K562 (cell line): ENCODE data around the gene CDC42EP3. TPM values are rescaled to one million over a fixed set of nuclear protein-coding genes. Genes with fewer than 3 reads are reported as not detected.

Experiments used
- ATAC-seq: fragments of 200-7000 bp; cut with Tn5 transposase; 3 replicates; pipeline ENCODE4 v1.9.1; 2020; ENCODE audit warnings: moderate library complexity
- BruUV-seq: library from RNA; stranded (reverse); fragments of 400-500 nt; replicated peaks from 2 replicates; lab custom pipeline; 2021; lab: Mats Ljungman, UMichigan
- CTCF ChIA-PET: fragments of 300-600 bp; formaldehyde crosslinking; extraction: SDS; loops from one replicate; lab custom pipeline; 2021; ENCODE audit warnings: low intra/inter-chr PET ratio; lab: Yijun Ruan, JAX
- POLR2A ChIA-PET: fragments of 300-600, 350-650 bp; sonication (Branson Sonifier 250); formaldehyde crosslinking; extraction: SDS; loops from one replicate; lab custom pipeline; 2021; ENCODE audit warnings: antibody characterized with exemption, inconsistent platforms; lab: Yijun Ruan, JAX
- DNase-seq, 4 experiments: peaks; one replicate each; pipeline versions ENCODE4 v3.0.0 to v3.0.0-alpha.2; 2011 to 2018; ENCODE audit warnings: low spot score in 3 of 4, mixed read lengths in 3 of 4; ENCODE audit errors: extremely low read depth in 1 of 4
- FAIRE-seq: peaks from 2 replicates; lab custom pipeline; 2011; peaks lifted over from hg19 to GRCh38; lab: Jason Lieb, UNC
- H2AFZ ChIP-seq: 2 replicates; pipeline ENCODE4 v1.6.0; 2011; ENCODE audit warnings: low read depth, low read length, control low read depth, inconsistent platforms
- H3K27ac ChIP-seq: fragments of 200-600 bp; 3 replicates; pipeline ENCODE4 v1.8.0; 2011; ENCODE audit warnings: low read depth, mild to moderate bottlenecking, control low read depth, inconsistent platforms, low read length, moderate library complexity, mixed read lengths; ENCODE audit errors: extremely low read depth
- H3K27me3 ChIP-seq, 2 experiments: fragments of 300-600 bp in 1 of 2; 2 replicates in 1 of 2; 3 replicates in 1 of 2; pipeline versions ENCODE4 v1.6.0 to v1.8.0; 2011; ENCODE audit warnings: inconsistent platforms in 2 of 2, low read length in 2 of 2, mild to moderate bottlenecking in 1 of 2, mixed read lengths in 1 of 2, moderate library complexity in 1 of 2; ENCODE audit not compliant: control insufficient read depth in 2 of 2, insufficient read depth in 2 of 2
- H3K36me3 ChIP-seq: fragments of 300-600 bp; 3 replicates; pipeline ENCODE4 v1.8.0; 2011; ENCODE audit warnings: mild to moderate bottlenecking, low read length, inconsistent platforms; ENCODE audit not compliant: control insufficient read depth, insufficient read depth
- H3K4me1 ChIP-seq, 2 experiments: fragments of 200-600 bp in 1 of 2; replicated peaks in 1 of 2; 2 replicates in 1 of 2; 3 replicates in 1 of 2; pipeline versions ENCODE4 v1.5.1 to v1.8.0; 2011; ENCODE audit warnings: inconsistent platforms in 2 of 2, low read length in 2 of 2, mild to moderate bottlenecking in 1 of 2, mixed read lengths in 1 of 2, moderate library complexity in 1 of 2; ENCODE audit not compliant: control insufficient read depth in 2 of 2, insufficient read depth in 2 of 2
- H3K4me2 ChIP-seq: 2 replicates; pipeline ENCODE4 v1.6.1; 2011; ENCODE audit warnings: low read length, control low read depth, inconsistent platforms, mixed read lengths; ENCODE audit not compliant: insufficient read depth
- H3K4me3 ChIP-seq: fragments of 200-600 bp; sonication (generic), shearing (Covaris generic); 2 replicates; pipeline ENCODE4 v1.5.1; 2016; ENCODE audit warnings: control low read depth, inconsistent platforms
- H3K79me2 ChIP-seq: fragments of 200-600 bp; 3 replicates; pipeline ENCODE4 v1.8.0; 2011; ENCODE audit warnings: low read length, inconsistent platforms; ENCODE audit not compliant: control insufficient read depth, insufficient read depth
- H3K9ac ChIP-seq, 2 experiments: 2 replicates each; pipeline versions ENCODE4 v1.6.0 to v1.6.1; 2011; ENCODE audit warnings: low read depth in 2 of 2, low read length in 2 of 2, control low read depth in 1 of 2, inconsistent platforms in 1 of 2, mild to moderate bottlenecking in 1 of 2, mixed read lengths in 1 of 2; ENCODE audit not compliant: insufficient read depth in 1 of 2
- H3K9me1 ChIP-seq: one replicate; pipeline ENCODE4 v1.6.0; 2011; ENCODE audit warnings: inconsistent platforms, mild to moderate bottlenecking, low read length, moderate library complexity; ENCODE audit not compliant: control insufficient read depth, insufficient read depth
- H3K9me3 ChIP-seq: replicated peaks from 2 replicates; pipeline ENCODE4 v1.5.1; 2011; ENCODE audit warnings: low read depth, low read length, inconsistent platforms; ENCODE audit not compliant: control insufficient read depth, insufficient read depth
- H4K20me1 ChIP-seq: replicated peaks from 2 replicates; pipeline ENCODE4 v1.6.1; 2011; ENCODE audit warnings: low read length, inconsistent platforms, mixed read lengths; ENCODE audit not compliant: control insufficient read depth, insufficient read depth
- CREM ChIP-seq: IDR thresholded peaks from 2 replicates; pipeline ENCODE4 v1.6.1; 2014; ENCODE audit warnings: antibody characterized with exemption, low read depth
- HLTF ChIP-seq: fragments of 450-650 bp; IDR thresholded peaks from 2 replicates; pipeline ENCODE4 v1.6.1; 2016
- MYNN ChIP-seq, 2 experiments: sonication (generic); formaldehyde crosslinking in 1 of 2; IDR thresholded peaks; 2 replicates each; pipeline versions ENCODE4 v1.5.0 to v1.6.1; 2016 to 2020; ENCODE audit warnings: antibody characterized with exemption in 1 of 2, missing genetic modification reagents in 1 of 2
- NFIX ChIP-seq: fragments of 250-450 bp; sonication (Bioruptor Pico); IDR thresholded peaks from 2 replicates; pipeline ENCODE4 v1.4.0; 2020; ENCODE audit warnings: low read depth, mild to moderate bottlenecking, moderate library complexity
- RBM14 ChIP-seq: fragments of 200-400 bp; formaldehyde crosslinking; IDR thresholded peaks from 2 replicates; pipeline ENCODE4 v1.6.1; 2018; ENCODE audit warnings: low read depth, mild to moderate bottlenecking, low read length, moderate library complexity, borderline replicate concordance; ENCODE audit not compliant: insufficient read depth
- SPI1 ChIP-seq: IDR thresholded peaks from 2 replicates; pipeline ENCODE4 v1.6.1; 2011; ENCODE audit warnings: low read depth, low read length, control low read depth, borderline replicate concordance
- TAF15 ChIP-seq: fragments of 200-400 bp; formaldehyde crosslinking; IDR thresholded peaks from 2 replicates; pipeline ENCODE4 v1.6.1; 2017; ENCODE audit warnings: mild to moderate bottlenecking, low read depth, low read length, moderate library complexity
- TGIF2 ChIP-seq: sonication (generic); formaldehyde crosslinking; IDR thresholded peaks from 2 replicates; pipeline ENCODE4 v1.8.1; 2022; ENCODE audit warnings: mild to moderate bottlenecking, missing genetic modification reagents, moderate library complexity
- WGBS: fragments of 100-300 bp; shearing (Covaris generic); methylation state at CpG from one replicate; pipeline ENCODE4 v1.1.6; 2016; ENCODE audit warnings: low coverage, mixed read lengths; ENCODE audit not compliant: insufficient coverage; ENCODE audit errors: missing lambda C conversion rate; 5-methylcytosine and 5-hydroxymethylcytosine counted together
- in situ Hi-C: fragments of 300-500 bp; cut with MboI; formaldehyde crosslinking; loops from 4 replicates; pipeline ENCODE4 v1.15.0; 2018; ENCODE audit warnings: inconsistent platforms, mixed read lengths
- intact Hi-C: fragments of 100-400 bp; cut with micrococcal nuclease; formaldehyde crosslinking; loops from 2 replicates; pipeline ENCODE4 v1.14.2; 2022
- polyA plus RNA-seq, 8 experiments: library from polyadenylated mRNA; depleted of rRNA in 4 of 8; stranded (reverse) in 5 of 8; unstranded in 3 of 8; fragments of >200 nt; fragmentation: Nextera tagmentation in 2 of 8; fragmentation: Illumina TruSeq in 1 of 8; extraction: Ambion mirVana in 2 of 8; extraction: Trizol in 1 of 8; gene quantifications; 2 replicates each; pipeline versions ENCODE4 v1.2.1 to v1.2.3, GENCODE V29; 2011 to 2014; ENCODE audit warnings: inconsistent platforms in 1 of 8, missing spikeins in 1 of 8
- total RNA-seq, 7 experiments: library from RNA; depleted of rRNA in 6 of 7; stranded (reverse); fragments of >200 nt in 6 of 7; fragmentation: Illumina TruSeq in 2 of 7; extraction: Trizol in 2 of 7; gene quantifications; 2 replicates each; pipeline versions ENCODE4 v1.2.1 to v1.2.3, GENCODE V29; 2011 to 2021; ENCODE audit warnings: low replicate concordance in 1 of 7
- TF ChIP-seq, protein P1 (sequence below): fragments of 450-650 bp; formaldehyde crosslinking; IDR thresholded peaks from 2 replicates; pipeline ENCODE4 v1.4.0; 2022; ENCODE audit warnings: mild to moderate bottlenecking, moderate library complexity

The CDC42EP3 gene
- total and polyA plus RNA-seq, 9 of the 15 experiments (the other 6 are each of a cell fraction or from before 2014, with no cell fraction given): 0.72 to 6.4 (median 2.0) TPM

DNA sequence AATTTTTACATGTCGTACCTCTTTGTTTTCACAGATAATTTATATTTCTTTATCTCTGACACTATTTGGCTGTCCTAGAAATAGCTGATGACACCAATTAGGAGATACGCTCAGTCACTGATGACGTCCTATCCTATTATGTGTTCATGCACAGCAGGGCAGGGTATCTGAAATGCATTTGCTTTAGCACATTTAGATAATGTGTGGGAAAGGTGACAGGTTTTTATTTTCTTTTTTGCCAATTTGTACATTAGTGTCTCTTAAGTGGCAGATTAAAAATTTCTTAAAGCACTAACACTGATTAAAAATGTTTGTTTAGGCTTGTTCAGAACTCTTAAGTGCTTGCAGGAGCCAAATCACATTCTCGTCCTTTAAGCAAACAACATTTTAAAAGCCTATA is 39.7 kb downstream of the CDC42EP3 start:
- intact Hi-C loops: no loop called here
- no TSS peak for BruUV-seq
- H3K4me3 ChIP-seq: no peak overlapping the region
- no peaks in the 10 kb centered on the region for H3K4me1 ChIP-seq
- no peaks in the 10 kb centered on the region for H4K20me1 ChIP-seq
- no peak overlapping the region for H3K27ac ChIP-seq
- no peak for DNase-seq
- TF ChIP-seq CREM: 0 out of 2 replicates have a peak, but pooled peaks have one; percentile 13
- no peak for TF ChIP-seq MYNN (IDR thresholded peaks at IDR 0.05)
- TF ChIP-seq MYNN (CRISPR knock-in tag; IDR thresholded peaks at IDR 0.05): no peak
- H3K9me1 ChIP-seq: no peaks in the 10 kb centered on the region
- no peak for FAIRE-seq
- in situ Hi-C loops: no loop called here
- no peaks in the 10 kb centered on the region for H3K27me3 ChIP-seq
- H2AFZ ChIP-seq: no peak overlapping the region
- 51% methylated on average over 4 of the region's 4 CpGs for WGBS
- H3K9ac ChIP-seq: no peak overlapping the region
- ATAC-seq: no peak
- ChIA-PET CTCF (no interaction called here), POLR2A (no interaction called here)
- no peaks in the 10 kb centered on the region for H3K36me3 ChIP-seq
- no peak overlapping the region for H3K4me2 ChIP-seq
- H3K79me2 ChIP-seq: no peaks in the 10 kb centered on the region
- H3K9me3 ChIP-seq: no peaks in the 10 kb centered on the region

DNA sequence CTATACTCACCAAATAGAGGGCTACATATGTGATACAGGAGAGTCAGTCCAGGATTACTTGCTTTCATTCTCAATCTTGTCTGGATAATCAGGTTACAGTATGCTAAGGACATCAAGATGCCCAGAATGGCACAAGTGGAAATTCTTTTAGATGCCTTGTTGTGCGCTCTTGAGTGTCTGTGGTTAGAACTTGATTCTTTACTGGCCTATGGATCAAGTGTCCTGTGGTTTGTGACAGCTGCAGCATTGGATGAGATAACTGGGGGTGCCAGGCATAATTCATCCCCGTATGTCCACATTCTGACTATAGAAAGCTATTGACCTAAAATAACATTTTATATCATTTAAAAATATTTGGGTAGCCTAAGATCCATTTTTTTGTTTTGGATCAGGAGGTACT is 40.1 kb downstream of the CDC42EP3 start:
- WGBS: 39% methylated on average over 2 of the region's 2 CpGs
- H3K4me3 ChIP-seq: no peak overlapping the region
- ChIA-PET POLR2A (no interaction called here), CTCF (no interaction called here)
- no peaks in the 10 kb centered on the region for H3K27me3 ChIP-seq
- no peak overlapping the region for H3K27ac ChIP-seq
- FAIRE-seq (peak; percentile 11), ATAC-seq (no peak), DNase-seq (no peak)
- no peaks in the 10 kb centered on the region for H3K4me1 ChIP-seq
- TF ChIP-seq NFIX: no peak
- no peak for TF ChIP-seq TAF15
- TF ChIP-seq, protein P1, sequence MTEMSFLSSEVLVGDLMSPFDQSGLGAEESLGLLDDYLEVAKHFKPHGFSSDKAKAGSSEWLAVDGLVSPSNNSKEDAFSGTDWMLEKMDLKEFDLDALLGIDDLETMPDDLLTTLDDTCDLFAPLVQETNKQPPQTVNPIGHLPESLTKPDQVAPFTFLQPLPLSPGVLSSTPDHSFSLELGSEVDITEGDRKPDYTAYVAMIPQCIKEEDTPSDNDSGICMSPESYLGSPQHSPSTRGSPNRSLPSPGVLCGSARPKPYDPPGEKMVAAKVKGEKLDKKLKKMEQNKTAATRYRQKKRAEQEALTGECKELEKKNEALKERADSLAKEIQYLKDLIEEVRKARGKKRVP (CRISPR knock-in tag): no peak
- TF ChIP-seq TGIF2 (CRISPR knock-in tag): no peak
- TF ChIP-seq HLTF: no peak
- no peak for TF ChIP-seq SPI1
- TF ChIP-seq RBM14: no peak
- no TSS peak for BruUV-seq
- in situ Hi-C loops: no loop called here
- H3K9me3 ChIP-seq: no peaks in the 10 kb centered on the region
- no peaks in the 10 kb centered on the region for H3K9me1 ChIP-seq
- H2AFZ ChIP-seq: no peak overlapping the region
- no peak overlapping the region for H3K9ac ChIP-seq
- no peak overlapping the region for H3K4me2 ChIP-seq
- H4K20me1 ChIP-seq: no peaks in the 10 kb centered on the region
- intact Hi-C loops: no loop called here
- no peaks in the 10 kb centered on the region for H3K36me3 ChIP-seq
- H3K79me2 ChIP-seq: no peaks in the 10 kb centered on the region
